A549 treated with Mapracorat at 1 μM for 4 hours (cell line): ENCODE results near the gene DUSP12. TPM values are rescaled to one million over a fixed set of nuclear protein-coding genes. Genes with fewer than 3 reads are reported as not detected.

ENCODE experiments used
- total RNA-seq: library from RNA; stranded (reverse); fragments of 200-300 nt; extraction: Qiagen RNA extraction; gene quantifications from 5 replicates; pipeline ENCODE4 v1.2.3, GENCODE V29; 2022

DUSP12 gene
- total RNA-seq, result 45.6 to 51.8 TPM (median 48.1 TPM) in 5 replicates

GRCh38 chr1:161749509-161750407 is at the start of gene DUSP12:
DUSP12 (plus strand) TSS chr1:161749786; CDS start chr1:161749802, 16 bp downstream.

GRCh38 chr1:161706482-161707347 is 42.9 kb upstream of the DUSP12 start, which contains the start of gene FCRLA:
FCRLA (plus strand) TSS chr1:161707229; CDS start chr1:161707265, 36 bp downstream.

GRCh38 chr1:161720956-161721737 is 28.4 kb upstream of the DUSP12 start, which contains the start of gene FCRLB:
FCRLB (plus strand) TSS chr1:161721544; CDS start chr1:161722673, 1,129 bp downstream.

GRCh38 chr1:161766102-161766981 is 16.8 kb downstream of the DUSP12 start, which contains the start of gene ATF6:
ATF6 (plus strand) TSS chr1:161766320; CDS start chr1:161766361, 41 bp downstream.

Other genes starting within 250 kb of the DUSP12 start
- not detected in 5 replicates for gene FCGR2A, start 244.3 kb upstream of the DUSP12 start, total RNA-seq
- 1.3 to 8.3 TPM (median 1.7 TPM) in 5 replicates for gene HSPA6, start 225.2 kb upstream of the DUSP12 start, total RNA-seq
- not detected in 5 replicates for gene FCGR3A, start 200.0 kb upstream of the DUSP12 start, total RNA-seq
- gene FCGR3B, start 118.6 kb upstream of the DUSP12 start, total RNA-seq, result not detected in 5 replicates
- gene FCGR2B, start 86.6 kb upstream of the DUSP12 start, total RNA-seq, result not detected in 5 replicates
- not detected in 5 replicates for gene FCRLA, start 42.6 kb upstream of the DUSP12 start, total RNA-seq
- gene FCRLB, start 28.2 kb upstream of the DUSP12 start, total RNA-seq, result 1.3 to 2.1 TPM (median 1.6 TPM) in 5 replicates
- 12.3 to 14.9 TPM (median 14.4 TPM) in 5 replicates for gene ATF6, start 16.5 kb downstream of the DUSP12 start, total RNA-seq